NCI-H1048 (cell line): ENCODE results near the gene KNDC1.
"Not testable (repeated sequence)": the region's sequence is repeated elsewhere in the genome, so short reads cannot be mapped to it uniquely, and the experiment has no call there.

ENCODE experiments used
- DNase-seq: peaks from one replicate; lab custom pipeline; 2025; lab: John Stamatoyannopoulos, UW

The KNDC1 gene

GRCh38 chr10:133207041-133207600 lies 47.1 kb downstream of the KNDC1 start:
- DNase-seq = no peak

GRCh38 chr10:133207627-133208026 lies 47.6 kb downstream of the KNDC1 start:
- DNase-seq = no peak

GRCh38 chr10:133208466-133208865 lies 48.4 kb downstream of the KNDC1 start:
- no peak for DNase-seq

GRCh38 chr10:133209117-133209516 lies 49.1 kb downstream of the KNDC1 start:
- DNase-seq = no peak

GRCh38 chr10:133209641-133210040 lies 49.6 kb downstream of the KNDC1 start:
- no peak for DNase-seq

- no peak for DNase-seq
These were observed 50.5 kb downstream of the KNDC1 start for GRCh38 chr10:133210398-133211140.

- DNase-seq = no peak
These were observed 51.3 kb downstream of the KNDC1 start for GRCh38 chr10:133211141-133211830.

GRCh38 chr10:133211959-133212852 lies 52.2 kb downstream of the KNDC1 start:
- DNase-seq = no peak

GRCh38 chr10:133212853-133213494 lies 53.0 kb downstream of the KNDC1 start:
- no peak for DNase-seq

GRCh38 chr10:133213641-133214467 lies 53.8 kb downstream of the KNDC1 start:
- no peak for DNase-seq

GRCh38 chr10:133214468-133215410 lies 54.7 kb downstream of the KNDC1 start:
- DNase-seq = no peak

- no peak for DNase-seq
These were observed 55.6 kb downstream of the KNDC1 start for GRCh38 chr10:133215586-133215985.

GRCh38 chr10:133216776-133217175 lies 56.8 kb downstream of the KNDC1 start:
- no peak for DNase-seq

- DNase-seq = no peak
These were observed 58.0 kb downstream of the KNDC1 start for GRCh38 chr10:133217800-133218589.

- no peak for DNase-seq
These were observed 58.9 kb downstream of the KNDC1 start for GRCh38 chr10:133218891-133219290.

GRCh38 chr10:133219782-133220181 lies 59.8 kb downstream of the KNDC1 start:
- no peak for DNase-seq

- DNase-seq = no peak
These were observed 61.3 kb downstream of the KNDC1 start for GRCh38 chr10:133221331-133221730.

- not testable (repeated sequence) for DNase-seq
These were observed 61.7 kb downstream of the KNDC1 start for GRCh38 chr10:133221756-133222155.

GRCh38 chr10:133224076-133224475 lies 64.1 kb downstream of the KNDC1 start:
- no peak for DNase-seq
